ENCODE data around the gene CDC42BPG.

Gene CDC42BPG

DNA sequence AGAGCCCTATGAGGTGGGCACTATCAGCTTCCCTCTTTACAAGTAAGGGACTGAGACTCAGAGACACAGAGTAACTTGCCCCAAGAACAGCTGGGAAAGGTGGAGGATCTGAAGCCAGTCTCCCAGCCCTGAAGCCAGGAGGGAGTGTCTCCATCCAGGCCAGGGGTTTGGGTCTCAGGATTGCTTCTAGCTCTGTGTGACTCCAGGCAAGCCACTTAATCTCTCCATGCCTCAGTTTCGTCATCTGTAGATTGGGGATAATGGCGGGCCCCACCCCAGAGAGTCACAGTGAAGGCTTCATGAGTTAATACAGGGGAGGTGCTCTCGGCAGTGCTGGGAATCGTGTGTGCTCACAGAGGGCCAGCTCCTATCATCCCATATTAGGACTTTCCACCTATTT is 52.0 kb downstream of the CDC42BPG start:
- TF ChIP-seq, protein P1, sequence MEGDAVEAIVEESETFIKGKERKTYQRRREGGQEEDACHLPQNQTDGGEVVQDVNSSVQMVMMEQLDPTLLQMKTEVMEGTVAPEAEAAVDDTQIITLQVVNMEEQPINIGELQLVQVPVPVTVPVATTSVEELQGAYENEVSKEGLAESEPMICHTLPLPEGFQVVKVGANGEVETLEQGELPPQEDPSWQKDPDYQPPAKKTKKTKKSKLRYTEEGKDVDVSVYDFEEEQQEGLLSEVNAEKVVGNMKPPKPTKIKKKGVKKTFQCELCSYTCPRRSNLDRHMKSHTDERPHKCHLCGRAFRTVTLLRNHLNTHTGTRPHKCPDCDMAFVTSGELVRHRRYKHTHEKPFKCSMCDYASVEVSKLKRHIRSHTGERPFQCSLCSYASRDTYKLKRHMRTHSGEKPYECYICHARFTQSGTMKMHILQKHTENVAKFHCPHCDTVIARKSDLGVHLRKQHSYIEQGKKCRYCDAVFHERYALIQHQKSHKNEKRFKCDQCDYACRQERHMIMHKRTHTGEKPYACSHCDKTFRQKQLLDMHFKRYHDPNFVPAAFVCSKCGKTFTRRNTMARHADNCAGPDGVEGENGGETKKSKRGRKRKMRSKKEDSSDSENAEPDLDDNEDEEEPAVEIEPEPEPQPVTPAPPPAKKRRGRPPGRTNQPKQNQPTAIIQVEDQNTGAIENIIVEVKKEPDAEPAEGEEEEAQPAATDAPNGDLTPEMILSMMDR (IDR thresholded peaks at IDR 0.05; ENCODE audit: low read length, missing control alignments), result no peak
- H3K4me3 ChIP-seq (replicated peaks; ENCODE audit: low read depth, low read length), result no peak overlapping the region
- DNase-seq (ENCODE audit: low read depth), result no peak

- no peak for DNase-seq (ENCODE audit: low read depth)
- no peak overlapping the region for H3K4me3 ChIP-seq (replicated peaks; ENCODE audit: low read depth, low read length)
- TF ChIP-seq, protein P1 (IDR thresholded peaks at IDR 0.05; ENCODE audit: low read length, missing control alignments), result no peak
Measured at GRCh38 chr11:64791781-64792291, 52.6 kb downstream of the CDC42BPG start.

DNA sequence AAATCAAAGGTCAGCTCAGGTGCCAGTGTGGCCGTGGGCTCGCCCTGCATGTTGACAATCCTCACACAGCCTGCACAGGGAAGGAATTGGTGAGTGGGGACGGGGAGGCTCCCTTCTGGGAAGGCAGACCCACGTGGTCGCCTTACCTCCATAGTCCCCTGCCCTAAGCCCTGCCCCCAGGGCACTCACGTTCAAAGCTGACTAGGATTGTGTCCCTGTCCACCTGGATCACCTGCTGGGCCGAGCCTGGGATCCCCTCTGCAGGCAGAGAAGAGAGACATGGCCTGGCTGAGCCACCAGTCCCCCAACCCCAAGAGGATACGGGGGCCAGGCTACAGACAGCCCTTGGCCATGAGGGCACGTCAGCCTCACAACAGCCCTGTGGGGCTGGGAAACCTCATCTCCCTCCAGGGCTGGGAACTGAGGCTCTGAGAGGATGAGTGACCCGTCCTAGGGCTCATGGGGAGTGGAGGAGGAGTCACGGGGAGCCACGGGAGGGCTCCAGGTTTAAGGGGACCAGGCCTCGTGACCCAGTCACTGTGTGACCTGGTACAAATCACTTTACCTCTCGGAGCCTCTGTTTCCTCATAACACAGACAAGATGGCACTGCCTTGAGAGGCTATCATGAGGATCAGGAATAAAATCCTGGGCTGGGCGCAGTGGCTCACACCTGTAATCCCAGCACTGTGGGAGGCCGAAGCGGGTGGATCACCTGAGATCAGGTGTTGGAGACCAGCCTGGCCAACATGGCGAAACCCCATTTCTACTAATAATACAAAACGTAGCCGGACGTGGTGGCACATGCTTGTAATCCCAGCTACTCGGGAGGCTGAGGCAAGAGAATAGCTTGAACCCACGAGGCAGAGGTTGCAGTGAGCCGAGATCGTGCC is 54.0 kb downstream of the CDC42BPG start:
- DNase-seq (ENCODE audit: low read depth), result no peak
- no peak overlapping the region for H3K4me3 ChIP-seq (replicated peaks; ENCODE audit: low read depth, low read length)
- TF ChIP-seq, protein P1 (IDR thresholded peaks at IDR 0.05; ENCODE audit: low read length, missing control alignments), result no peak

DNA sequence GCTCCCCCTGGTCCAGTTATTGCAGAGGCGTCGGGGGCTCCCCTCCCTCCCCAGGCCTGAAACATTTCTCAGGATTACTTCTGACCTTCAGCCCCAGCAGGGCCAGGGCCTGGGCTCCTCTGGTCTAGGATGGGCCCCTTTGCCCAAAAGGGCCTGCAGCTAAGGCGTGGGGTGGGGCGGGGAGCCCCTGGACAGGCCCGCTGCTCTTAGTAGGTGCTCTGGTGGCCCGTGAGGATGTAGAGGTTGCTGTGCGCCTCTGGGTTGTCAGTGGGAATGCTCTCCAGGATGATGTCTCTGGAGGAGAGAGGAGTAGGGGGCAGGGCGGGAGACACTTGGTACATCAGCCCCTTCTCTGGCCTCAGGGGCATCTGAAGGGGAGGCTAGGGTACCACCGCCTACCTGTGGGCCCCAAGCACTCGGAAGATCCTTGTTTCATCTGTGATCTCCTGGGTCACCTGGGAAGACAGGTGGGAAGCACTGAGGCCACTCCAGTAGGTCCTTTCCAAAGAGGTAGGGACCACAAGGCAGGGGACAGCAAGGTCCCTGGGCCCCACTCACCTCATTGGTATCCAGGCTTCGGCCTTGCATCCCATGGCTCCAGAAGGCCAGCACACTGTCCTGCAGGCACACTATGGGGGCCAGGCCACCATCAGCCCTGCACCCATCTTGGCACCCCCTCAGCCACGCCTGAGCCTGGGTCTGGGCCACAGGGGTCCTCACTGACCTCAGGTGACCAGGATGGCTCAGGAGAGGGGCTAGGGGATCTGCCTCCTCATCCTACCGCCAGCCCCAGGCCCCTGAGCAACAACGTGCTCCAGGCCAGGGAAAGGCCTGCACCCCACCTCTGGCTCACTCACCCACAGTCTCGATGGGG is 54.9 kb downstream of the CDC42BPG start:
- H3K4me3 ChIP-seq (replicated peaks; ENCODE audit: low read depth, low read length), result no peak overlapping the region
- no peak for DNase-seq (ENCODE audit: low read depth)
- TF ChIP-seq, protein P1 (IDR thresholded peaks at IDR 0.05; ENCODE audit: low read length, missing control alignments), result no peak

GRCh38 chr11:64788321-64789215 is 55.9 kb downstream of the CDC42BPG start:
- H3K4me3 ChIP-seq (replicated peaks; ENCODE audit: low read depth, low read length), result no peak overlapping the region
- TF ChIP-seq, protein P1 (IDR thresholded peaks at IDR 0.05; ENCODE audit: low read length, missing control alignments), result no peak
- DNase-seq (ENCODE audit: low read depth), result no peak
